ENCODE data around the gene SLC22A7. TPM values are rescaled to one million over a fixed set of nuclear protein-coding genes. Genes with fewer than 3 reads are reported as not detected.

The SLC22A7 gene, protein sequence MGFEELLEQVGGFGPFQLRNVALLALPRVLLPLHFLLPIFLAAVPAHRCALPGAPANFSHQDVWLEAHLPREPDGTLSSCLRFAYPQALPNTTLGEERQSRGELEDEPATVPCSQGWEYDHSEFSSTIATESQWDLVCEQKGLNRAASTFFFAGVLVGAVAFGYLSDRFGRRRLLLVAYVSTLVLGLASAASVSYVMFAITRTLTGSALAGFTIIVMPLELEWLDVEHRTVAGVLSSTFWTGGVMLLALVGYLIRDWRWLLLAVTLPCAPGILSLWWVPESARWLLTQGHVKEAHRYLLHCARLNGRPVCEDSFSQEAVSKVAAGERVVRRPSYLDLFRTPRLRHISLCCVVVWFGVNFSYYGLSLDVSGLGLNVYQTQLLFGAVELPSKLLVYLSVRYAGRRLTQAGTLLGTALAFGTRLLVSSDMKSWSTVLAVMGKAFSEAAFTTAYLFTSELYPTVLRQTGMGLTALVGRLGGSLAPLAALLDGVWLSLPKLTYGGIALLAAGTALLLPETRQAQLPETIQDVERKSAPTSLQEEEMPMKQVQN
- not detected for total RNA-seq (ENCODE audit: unreplicated experiment)
- long read RNA-seq, result 0 reads

DNA sequence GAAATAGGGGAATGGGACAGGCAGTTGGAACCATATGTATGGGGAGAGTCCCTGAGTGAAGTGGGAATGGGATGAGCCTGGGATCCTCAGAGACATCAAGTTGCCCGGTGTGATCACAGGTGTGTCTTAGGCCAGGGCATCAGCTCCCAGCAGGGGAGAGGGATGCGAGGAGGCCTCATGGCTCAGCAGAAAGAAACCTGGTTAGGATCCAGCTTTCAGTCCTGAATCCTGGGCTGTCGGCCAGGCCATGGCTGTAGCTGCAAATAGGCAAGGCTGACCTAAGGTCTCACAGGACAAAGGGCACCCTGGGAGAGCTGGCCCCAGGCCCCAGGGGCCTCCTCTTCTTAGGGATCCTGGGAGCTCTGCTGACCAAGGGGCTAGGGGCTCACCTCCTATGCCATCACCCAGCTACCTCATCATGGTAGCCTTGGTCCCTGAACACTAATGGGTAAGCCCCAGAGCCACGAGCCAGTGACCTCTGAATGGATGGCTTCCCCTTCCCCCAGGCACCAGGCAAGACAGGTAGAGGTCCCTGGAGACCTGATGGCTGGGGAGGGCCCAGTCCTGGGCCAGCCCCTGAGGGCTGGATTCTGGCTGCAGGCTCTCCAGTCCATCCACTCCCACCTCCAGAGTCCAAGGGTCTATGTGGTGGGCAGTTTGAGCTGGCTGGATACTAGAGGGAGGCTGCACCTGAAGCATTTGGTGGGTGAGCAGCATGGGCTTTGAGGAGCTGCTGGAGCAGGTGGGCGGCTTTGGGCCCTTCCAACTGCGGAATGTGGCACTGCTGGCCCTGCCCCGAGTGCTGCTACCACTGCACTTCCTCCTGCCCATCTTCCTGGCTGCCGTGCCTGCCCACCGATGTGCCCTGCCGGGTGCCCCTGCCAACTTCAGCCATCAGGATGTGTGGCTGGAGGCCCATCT, at the start of gene SLC22A7:
Gene SLC22A7 (plus strand): TSS at position 617 of the 921 bp plus-strand sequence. CDS start 99 bp downstream, at position 716.
- Mint-ChIP-seq H3K27me3 (ENCODE audit: unreplicated experiment) (peaks cover 8% of the 10 kb centered on the region), H3K36me3 (ENCODE audit: low read depth, unreplicated experiment) (no peaks in the 10 kb centered on the region), H3K4me3 (ENCODE audit: unreplicated experiment) (peak within 1 kb of the TSS; percentile 29), H3K4me1 (ENCODE audit: unreplicated experiment) (no peaks in the 10 kb centered on the region), H3K27ac (ENCODE audit: unreplicated experiment) (no peak within 1 kb of the TSS), H3K9me3 (ENCODE audit: unreplicated experiment) (no peaks in the 10 kb centered on the region)
- TF ChIP-seq, protein P1, sequence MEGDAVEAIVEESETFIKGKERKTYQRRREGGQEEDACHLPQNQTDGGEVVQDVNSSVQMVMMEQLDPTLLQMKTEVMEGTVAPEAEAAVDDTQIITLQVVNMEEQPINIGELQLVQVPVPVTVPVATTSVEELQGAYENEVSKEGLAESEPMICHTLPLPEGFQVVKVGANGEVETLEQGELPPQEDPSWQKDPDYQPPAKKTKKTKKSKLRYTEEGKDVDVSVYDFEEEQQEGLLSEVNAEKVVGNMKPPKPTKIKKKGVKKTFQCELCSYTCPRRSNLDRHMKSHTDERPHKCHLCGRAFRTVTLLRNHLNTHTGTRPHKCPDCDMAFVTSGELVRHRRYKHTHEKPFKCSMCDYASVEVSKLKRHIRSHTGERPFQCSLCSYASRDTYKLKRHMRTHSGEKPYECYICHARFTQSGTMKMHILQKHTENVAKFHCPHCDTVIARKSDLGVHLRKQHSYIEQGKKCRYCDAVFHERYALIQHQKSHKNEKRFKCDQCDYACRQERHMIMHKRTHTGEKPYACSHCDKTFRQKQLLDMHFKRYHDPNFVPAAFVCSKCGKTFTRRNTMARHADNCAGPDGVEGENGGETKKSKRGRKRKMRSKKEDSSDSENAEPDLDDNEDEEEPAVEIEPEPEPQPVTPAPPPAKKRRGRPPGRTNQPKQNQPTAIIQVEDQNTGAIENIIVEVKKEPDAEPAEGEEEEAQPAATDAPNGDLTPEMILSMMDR (IDR thresholded peaks at IDR 0.05; ENCODE audit: unreplicated experiment), result no peak
- DNase-seq (ENCODE audit: low spot score), result no peak

DNA sequence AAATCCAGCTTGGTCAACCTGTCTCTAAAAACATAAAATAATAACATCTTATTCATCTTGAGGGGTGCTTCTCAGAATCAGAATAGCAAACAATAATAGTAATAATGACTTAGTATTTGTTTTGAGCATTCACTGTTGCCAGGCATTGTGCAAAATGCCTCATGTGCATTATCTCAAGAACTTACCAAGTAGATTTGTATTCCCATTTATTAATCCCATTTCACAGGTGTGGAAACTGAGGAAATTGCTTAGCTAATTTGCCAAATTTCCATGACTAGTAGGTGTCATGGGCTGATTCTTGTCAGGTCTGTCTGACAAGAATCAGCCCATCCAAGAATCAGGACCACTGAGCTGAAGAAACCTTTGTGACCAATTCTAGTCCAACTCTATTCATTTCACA, 49.3 kb upstream of the SLC22A7 start:
- H3K27me3 Mint-ChIP-seq (ENCODE audit: unreplicated experiment), result peaks cover 9% of the 10 kb centered on the region
- no peak for DNase-seq (ENCODE audit: low spot score)
- H3K4me1 Mint-ChIP-seq (ENCODE audit: unreplicated experiment), result peaks cover 20% of the 10 kb centered on the region
- H3K4me3 Mint-ChIP-seq (ENCODE audit: unreplicated experiment), result no peak overlapping the region
- H3K9me3 Mint-ChIP-seq (ENCODE audit: unreplicated experiment), result no peaks in the 10 kb centered on the region
- H3K27ac Mint-ChIP-seq (ENCODE audit: unreplicated experiment), result no peak overlapping the region
- TF ChIP-seq, protein P1 (IDR thresholded peaks at IDR 0.05; ENCODE audit: unreplicated experiment), result no peak
- no peaks in the 10 kb centered on the region for H3K36me3 Mint-ChIP-seq (ENCODE audit: low read depth, unreplicated experiment)

DNA sequence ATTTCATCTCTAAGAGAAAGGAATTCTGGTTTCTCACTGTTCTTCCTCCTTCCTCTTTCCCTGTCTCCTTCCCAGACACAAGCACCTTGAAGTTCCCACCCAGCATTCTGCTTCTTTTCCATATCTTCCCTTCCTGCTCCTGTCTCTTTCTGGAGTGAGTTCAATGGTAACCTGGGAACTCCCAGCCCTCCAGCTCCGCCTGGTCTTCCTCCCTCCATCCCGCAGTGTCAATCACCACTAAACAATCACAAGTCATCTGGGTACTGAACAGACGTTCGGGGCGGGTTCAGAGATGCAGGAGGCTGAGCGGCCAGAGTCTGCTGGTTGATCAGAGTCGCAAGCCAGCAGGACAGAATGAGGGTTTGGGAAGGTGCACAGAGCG, 47.1 kb upstream of the SLC22A7 start:
- Mint-ChIP-seq H3K9me3 (ENCODE audit: unreplicated experiment) (no peaks in the 10 kb centered on the region), H3K36me3 (ENCODE audit: low read depth, unreplicated experiment) (no peaks in the 10 kb centered on the region), H3K27me3 (ENCODE audit: unreplicated experiment) (peaks cover 9% of the 10 kb centered on the region), H3K27ac (ENCODE audit: unreplicated experiment) (no peak overlapping the region), H3K4me3 (ENCODE audit: unreplicated experiment) (no peak overlapping the region), H3K4me1 (ENCODE audit: unreplicated experiment) (peaks cover 20% of the 10 kb centered on the region)
- TF ChIP-seq, protein P1 (IDR thresholded peaks at IDR 0.05; ENCODE audit: unreplicated experiment), result no peak
- no peak for DNase-seq (ENCODE audit: low spot score)

DNA sequence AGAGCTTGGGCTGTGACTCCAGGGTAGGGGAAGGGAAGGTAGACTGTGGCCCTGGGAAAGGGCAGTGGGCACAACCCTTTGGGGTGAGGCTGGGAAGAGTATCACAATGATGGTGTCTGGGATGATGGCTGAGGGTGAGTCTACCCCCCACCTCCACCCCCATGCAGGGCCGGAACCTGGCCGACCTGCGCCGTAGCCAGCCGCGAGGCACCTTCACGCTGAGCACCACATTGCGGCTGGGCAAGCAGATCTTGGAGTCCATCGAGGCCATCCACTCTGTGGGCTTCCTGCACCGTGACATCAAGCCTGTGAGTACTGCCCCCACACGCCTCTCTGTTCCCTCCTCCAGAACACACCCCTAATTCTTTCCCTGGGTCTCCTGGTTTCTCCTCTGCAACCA, 44.7 kb upstream of the SLC22A7 start:
- Mint-ChIP-seq H3K4me3 (ENCODE audit: unreplicated experiment) (no peak overlapping the region), H3K27ac (ENCODE audit: unreplicated experiment) (no peak overlapping the region), H3K27me3 (ENCODE audit: unreplicated experiment) (peaks cover 15% of the 10 kb centered on the region), H3K4me1 (ENCODE audit: unreplicated experiment) (peaks cover 14% of the 10 kb centered on the region), H3K9me3 (ENCODE audit: unreplicated experiment) (no peaks in the 10 kb centered on the region), H3K36me3 (ENCODE audit: low read depth, unreplicated experiment) (no peaks in the 10 kb centered on the region)
- no peak for DNase-seq (ENCODE audit: low spot score)
- TF ChIP-seq, protein P1 (IDR thresholded peaks at IDR 0.05; ENCODE audit: unreplicated experiment), result no peak

Measured in endothelial cell (in vitro differentiated cells).